Umbilical cord (tissue), 2 donors: ENCODE measurements around the gene KLHL3. TPM values are rescaled to one million over a fixed set of nuclear protein-coding genes. Genes with fewer than 3 reads are reported as not detected.
"Not testable (repeated sequence)": the region's sequence is repeated elsewhere in the genome, so short reads cannot be mapped to it uniquely, and the experiment has no call there.

Source experiments
- DNase-seq: peaks from one replicate; pipeline ENCODE4 v3.0.0-alpha.2; 2015; ENCODE audit warnings: low spot score
- total RNA-seq: library from RNA; depleted of rRNA; stranded (reverse); fragments of >200 nt; gene quantifications from one replicate; pipeline ENCODE4 v1.2.3, GENCODE V29; 2014; ENCODE audit warnings: low replicate concordance; ENCODE audit not compliant: insufficient read depth

Gene KLHL3
- total RNA-seq, 1 donor from 2014 or later: 5.5 TPM

DNA sequence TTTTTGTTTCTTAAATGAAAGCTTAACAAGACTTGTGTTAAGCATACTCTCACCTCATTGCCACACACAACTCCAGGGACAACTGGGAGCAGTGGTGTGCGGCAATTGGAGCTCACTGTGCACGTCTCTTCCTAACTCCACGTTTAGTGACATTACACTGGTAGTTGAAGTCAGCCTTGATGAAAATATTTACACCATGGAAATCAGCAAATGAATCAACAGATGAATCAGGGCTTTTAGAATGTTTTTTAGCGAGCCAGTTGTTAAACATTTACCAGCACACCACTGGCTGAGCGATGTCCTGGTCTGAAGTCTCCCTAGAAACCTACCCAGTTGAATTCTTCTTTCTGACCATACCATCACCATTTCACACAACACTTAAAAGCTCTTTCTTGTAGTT is 67.3 kb downstream of the KLHL3 start:
- no peak for DNase-seq

GRCh38 chr5:137667341-137667740 is 68.5 kb downstream of the KLHL3 start:
- no peak for DNase-seq

DNA sequence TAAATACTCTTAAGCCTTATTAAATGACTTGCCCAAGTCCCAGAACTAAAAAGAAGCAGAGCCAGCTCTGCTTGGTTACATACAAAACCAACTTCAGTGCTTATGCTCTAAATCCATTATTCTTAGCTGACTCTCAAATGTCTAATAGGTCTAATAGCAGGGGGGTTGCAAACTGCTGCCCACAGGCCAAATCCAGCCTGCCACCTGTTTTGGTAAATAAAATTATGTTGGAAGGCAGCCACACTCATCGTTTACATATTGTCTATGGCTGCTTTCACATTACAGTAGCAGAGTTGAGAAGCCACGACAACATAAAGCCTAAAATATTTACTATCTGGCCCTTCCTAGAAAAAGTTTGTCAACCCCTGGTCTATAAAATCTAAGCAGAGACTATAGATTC is 69.0 kb downstream of the KLHL3 start:
- no peak for DNase-seq

DNA sequence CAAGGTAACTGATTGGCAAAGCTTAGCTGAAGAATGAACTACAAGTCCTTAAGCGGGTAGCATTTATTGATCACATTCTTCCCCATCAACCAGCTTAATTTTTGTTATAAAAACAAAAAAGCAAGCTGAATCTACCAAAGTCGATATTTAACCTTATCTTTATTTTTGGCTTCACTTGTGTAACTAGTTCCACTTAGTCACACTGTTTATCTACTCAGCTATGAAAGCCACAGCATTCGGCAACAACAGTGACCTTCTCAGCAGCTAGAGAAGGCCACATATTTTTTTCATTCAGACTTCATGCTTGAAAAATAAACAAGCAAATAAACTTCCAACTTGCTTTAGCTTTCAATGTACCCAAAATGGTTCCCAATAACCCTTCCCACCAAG is 69.4 kb downstream of the KLHL3 start:
- DNase-seq: no peak

DNA sequence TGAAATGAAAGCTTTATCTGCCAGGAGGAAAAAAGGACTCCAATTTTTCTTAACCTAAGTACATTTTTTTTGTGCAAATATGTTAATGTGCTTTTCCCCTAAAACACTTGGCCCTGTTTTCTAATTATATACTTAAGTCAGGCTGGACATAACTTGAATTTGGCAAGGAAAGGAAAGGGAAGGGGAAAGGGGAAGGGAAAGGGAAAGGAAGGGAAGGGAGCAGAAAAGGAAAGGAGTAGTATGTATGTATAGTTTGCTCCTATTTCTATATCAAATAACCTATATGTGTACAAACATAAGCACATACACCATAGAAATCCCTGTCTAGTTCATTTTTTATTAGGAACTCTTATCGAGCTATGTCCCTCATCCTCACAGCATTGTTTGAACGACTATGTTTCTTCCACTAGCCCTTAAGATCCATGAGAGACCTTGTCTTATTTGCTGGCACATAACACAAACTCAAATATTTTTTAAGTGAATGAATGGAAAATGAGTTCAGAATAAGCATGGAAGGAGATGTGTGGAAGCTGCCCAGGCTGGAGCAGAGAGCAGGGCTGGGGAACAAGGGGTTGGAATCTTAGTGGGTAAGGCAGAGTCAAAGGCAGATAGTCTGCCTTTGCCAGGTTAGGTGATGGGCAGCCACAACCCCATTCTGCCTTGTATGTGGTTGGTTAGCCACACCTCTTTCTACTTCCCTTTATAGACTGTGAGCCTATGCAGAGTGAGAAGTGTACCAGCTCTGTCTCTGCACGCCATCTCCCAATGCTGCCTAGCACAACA is 70.0 kb downstream of the KLHL3 start:
- DNase-seq: peak; percentile 10

DNA sequence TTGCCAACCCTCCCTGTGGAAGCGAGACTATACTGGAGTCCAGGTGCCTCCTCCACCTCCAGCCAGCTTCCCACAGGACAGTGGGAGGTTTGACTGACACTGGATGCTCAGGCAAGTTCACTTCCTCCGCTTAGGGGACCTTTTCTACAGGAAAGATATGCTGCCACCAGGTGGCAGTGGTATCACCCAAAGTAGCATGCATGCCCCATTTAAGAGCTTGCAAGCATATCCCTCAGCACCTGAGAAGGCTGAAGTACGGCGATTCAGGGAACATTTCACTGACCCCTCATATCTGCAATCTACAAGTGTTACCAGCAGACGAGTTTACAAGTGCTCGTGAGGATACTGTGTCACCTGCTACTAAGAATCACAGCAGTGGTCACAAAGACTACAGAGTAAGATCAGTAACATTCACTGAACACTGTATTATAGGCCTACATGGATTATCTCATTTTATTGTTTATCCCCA is 75.5 kb downstream of the KLHL3 start:
- peak; percentile 76 for DNase-seq

DNA sequence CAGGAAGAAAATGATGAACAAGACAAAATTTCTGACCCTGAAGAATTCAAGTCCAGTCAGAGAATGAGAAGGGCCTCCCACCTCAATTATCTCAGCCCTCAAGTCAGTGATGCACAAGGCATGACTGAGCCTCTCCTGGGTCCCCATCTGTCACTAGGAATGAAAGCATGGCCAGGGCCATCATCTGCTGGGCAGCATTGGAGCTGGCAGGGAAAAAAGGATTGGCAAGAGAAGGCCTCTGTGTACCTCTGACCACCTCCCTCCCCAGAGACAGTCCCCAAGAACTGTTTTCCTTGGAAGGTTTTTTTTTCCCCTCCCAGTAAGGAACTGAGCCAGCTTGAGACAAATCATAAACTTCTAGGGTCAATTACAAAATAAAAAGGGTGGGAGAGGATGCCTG is 76.7 kb downstream of the KLHL3 start:
- no peak for DNase-seq

- DNase-seq: no peak
These were observed 77.6 kb downstream of the KLHL3 start for GRCh38 chr5:137658324-137658723.

- DNase-seq: no peak
These were observed 78.8 kb downstream of the KLHL3 start for GRCh38 chr5:137657073-137657472.

- DNase-seq: no peak
These were observed 79.3 kb downstream of the KLHL3 start for GRCh38 chr5:137656558-137656957.

DNA sequence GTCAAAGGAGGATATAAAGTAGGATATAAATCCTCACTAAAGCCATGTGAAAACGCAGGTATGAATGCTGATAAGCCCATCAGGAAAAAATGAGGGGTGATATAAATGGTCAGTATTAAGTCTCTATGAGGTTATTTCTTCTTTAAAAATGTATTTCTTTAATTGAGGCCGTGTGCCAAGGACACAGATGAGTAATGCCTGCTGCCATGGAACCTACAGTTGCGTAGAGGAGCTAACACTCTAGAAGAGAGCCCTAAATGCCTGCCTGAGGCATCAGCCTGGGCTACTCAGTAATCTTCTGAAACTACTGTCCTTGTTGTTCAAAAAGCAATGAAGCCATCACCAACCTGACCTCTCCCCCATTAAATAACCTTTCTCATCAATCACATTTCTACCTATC is 84.9 kb downstream of the KLHL3 start:
- DNase-seq: no peak

DNA sequence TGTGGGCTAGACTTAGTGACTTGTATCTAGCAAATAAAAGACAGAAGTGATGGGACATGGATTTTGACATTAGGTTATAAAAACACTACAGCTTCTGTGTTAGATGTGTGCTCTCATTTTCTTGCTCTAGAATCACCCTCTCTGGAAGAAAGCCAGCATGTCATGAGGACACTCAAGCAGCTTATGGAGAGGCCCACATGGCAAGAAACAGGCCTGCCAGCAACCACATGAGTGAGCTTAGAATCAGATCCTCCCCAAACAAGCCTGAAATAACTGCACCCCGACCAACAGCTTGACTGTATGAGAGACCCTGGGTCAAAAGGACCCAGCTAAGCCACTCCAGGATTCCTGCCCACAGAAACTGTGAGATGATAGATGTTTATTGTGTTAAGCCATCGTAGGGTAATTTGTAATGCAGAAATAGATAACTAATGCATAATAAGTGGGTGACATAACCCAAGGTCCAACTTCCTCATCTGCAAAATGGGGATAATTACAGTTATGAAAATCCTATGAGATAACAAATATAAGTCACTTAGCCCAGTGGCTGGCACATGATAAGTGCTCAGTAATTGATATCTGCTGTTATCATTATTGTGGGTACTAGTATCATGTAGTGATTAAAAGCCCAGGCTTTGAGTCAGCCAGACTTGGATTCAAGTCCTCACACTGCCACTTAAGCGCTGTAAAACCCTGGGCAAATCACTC is 86.5 kb downstream of the KLHL3 start:
- DNase-seq: peak; percentile 93

- peak; percentile 13 for DNase-seq
These were observed 87.5 kb downstream of the KLHL3 start for GRCh38 chr5:137648361-137648760.

GRCh38 chr5:137647401-137647800 is 88.5 kb downstream of the KLHL3 start:
- DNase-seq: no peak

- no peak for DNase-seq
These were observed 89.1 kb downstream of the KLHL3 start for GRCh38 chr5:137646761-137647160.

GRCh38 chr5:137643081-137643480 is 92.8 kb downstream of the KLHL3 start:
- not testable (repeated sequence) for DNase-seq

DNA sequence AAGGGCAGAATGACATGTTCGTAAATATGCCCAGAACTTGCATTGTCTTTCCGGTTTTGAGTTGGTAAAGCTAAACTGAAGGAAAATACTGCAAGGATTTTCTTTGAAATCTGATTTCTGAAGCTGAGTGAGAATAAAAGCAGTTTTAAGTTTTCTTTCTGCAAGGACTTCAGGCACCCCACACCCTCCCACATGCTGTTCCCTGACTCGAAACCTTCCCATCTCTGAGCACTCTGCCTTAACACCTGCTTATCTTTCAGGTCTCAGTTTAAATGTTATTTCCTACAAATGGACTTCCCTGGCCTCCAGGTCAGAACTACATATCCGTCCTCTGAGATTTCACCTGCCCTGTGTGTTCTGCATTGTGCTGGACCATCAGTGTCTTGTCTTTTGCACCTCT is 93.8 kb downstream of the KLHL3 start:
- no peak for DNase-seq

DNA sequence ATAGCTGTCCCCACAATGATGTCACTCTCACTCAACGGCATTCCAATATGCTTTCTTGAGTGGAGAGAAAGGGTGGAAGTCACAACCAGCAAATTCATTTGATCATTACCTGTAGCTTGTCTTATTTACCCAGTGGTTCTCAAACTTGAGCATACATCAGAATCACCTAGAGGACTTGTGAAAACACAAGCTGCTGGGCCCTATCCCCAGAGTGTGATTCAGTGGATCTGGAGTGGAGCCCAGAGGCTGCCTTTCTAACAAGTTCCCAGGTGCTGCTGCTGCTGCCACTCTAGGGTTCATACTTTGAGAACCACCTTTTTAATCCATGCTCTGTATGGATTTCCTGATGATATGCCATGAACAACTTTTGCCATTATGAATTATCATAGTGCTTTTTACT is 94.7 kb downstream of the KLHL3 start:
- no peak for DNase-seq

- DNase-seq: no peak
These were observed 96.2 kb downstream of the KLHL3 start for GRCh38 chr5:137639645-137640044.

DNA sequence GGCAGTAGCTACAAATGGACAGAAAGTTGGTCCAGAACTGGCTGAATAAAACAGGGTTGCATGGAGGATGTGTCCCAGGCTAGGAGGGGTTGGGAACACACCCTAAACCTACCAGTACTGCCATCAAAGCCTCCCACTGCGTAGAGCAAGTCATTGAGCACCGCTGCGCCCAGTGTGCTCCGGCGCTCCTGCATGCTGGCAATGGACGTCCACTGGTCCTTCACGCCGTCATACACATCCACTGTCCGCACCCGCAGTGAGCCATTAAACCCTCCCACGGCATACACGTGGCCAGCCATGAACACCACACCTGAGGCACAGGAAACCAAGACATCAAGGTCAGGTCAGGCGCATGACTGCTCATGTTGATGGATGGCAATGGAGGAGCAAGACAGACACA is 97.0 kb downstream of the KLHL3 start:
- DNase-seq: no peak

- no peak for DNase-seq
These were observed 98.8 kb downstream of the KLHL3 start for GRCh38 chr5:137636830-137637714.

- no peak for DNase-seq
These were observed 99.8 kb downstream of the KLHL3 start for GRCh38 chr5:137636099-137636498.
